Panc1 (cell line): Measurements from ENCODE around the gene SLC22A23. TPM values are rescaled to one million over a fixed set of nuclear protein-coding genes. Genes with fewer than 3 reads are reported as not detected.

Experiments
- ATAC-seq: fragments of 200-7000 bp; cut with Tn5 transposase; 2 replicates; pipeline ENCODE4 v1.9.1; 2020; ENCODE audit warnings: mild to moderate bottlenecking, moderate library complexity
- BruUV-seq: library from RNA; stranded (reverse); fragments of 400-500 nt; replicated peaks from 2 replicates; lab custom pipeline; 2021; lab: Mats Ljungman, UMichigan
- CTCF ChIA-PET: fragments of 300-600 bp; sonication (Branson Sonifier 250); formaldehyde crosslinking; loops from one replicate; lab custom pipeline; 2022; ENCODE audit warnings: antibody characterized with exemption; lab: Charles Lee
- POLR2A ChIA-PET: fragments of 300-600 bp; sonication (Branson Sonifier 250); formaldehyde crosslinking; loops from one replicate; lab custom pipeline; 2022; ENCODE audit warnings: antibody characterized with exemption; lab: Charles Lee
- DNase-seq: peaks from one replicate; pipeline ENCODE4 v3.0.0-alpha.2; 2010; ENCODE audit warnings: low read depth, low spot score
- H3K27ac ChIP-seq: 2 replicates; pipeline ENCODE4 v1.5.1; 2011; ENCODE audit warnings: mild to moderate bottlenecking, low read length, inconsistent platforms
- H3K27me3 ChIP-seq: fragments of 200-500 bp; sonication (Bioruptor generic); 2 replicates; pipeline ENCODE4 v1.6.0; 2014; ENCODE audit warnings: low read length, inconsistent platforms; ENCODE audit not compliant: control insufficient read depth, insufficient read depth
- H3K36me3 ChIP-seq: fragments of 200-500 bp; sonication (Bioruptor generic); 2 replicates; pipeline ENCODE4 v1.5.1; 2014; ENCODE audit warnings: inconsistent platforms, mild to moderate bottlenecking, low read length, moderate library complexity; ENCODE audit not compliant: control insufficient read depth, insufficient read depth
- H3K4me1 ChIP-seq: 2 replicates; pipeline ENCODE4 v1.5.1; 2011; ENCODE audit warnings: inconsistent platforms, mild to moderate bottlenecking, low read length, moderate library complexity; ENCODE audit not compliant: control insufficient read depth, insufficient read depth
- H3K4me3 ChIP-seq, 2 experiments: 2 replicates each; pipeline ENCODE4 v1.5.1; 2011 to 2012; ENCODE audit warnings: low read depth in 2 of 2, low read length in 2 of 2, mild to moderate bottlenecking in 2 of 2, inconsistent platforms in 1 of 2, moderate library complexity in 1 of 2
- H3K9me3 ChIP-seq: fragments of 200-500 bp; sonication (Bioruptor generic); 2 replicates; pipeline ENCODE4 v1.5.1; 2014; ENCODE audit warnings: low read depth, mild to moderate bottlenecking, inconsistent platforms, low read length, moderate library complexity; ENCODE audit not compliant: control insufficient read depth, insufficient read depth
- CTCF ChIP-seq: fragments of 450-650 bp; IDR thresholded peaks from 2 replicates; pipeline ENCODE4 v1.5.1; 2017; ENCODE audit warnings: mild to moderate bottlenecking
- POLR2AphosphoS5 ChIP-seq: IDR thresholded peaks from 2 replicates; pipeline ENCODE4 v1.6.1; 2012; ENCODE audit warnings: mild to moderate bottlenecking, low read depth, low read length, moderate library complexity
- REST ChIP-seq, 2 experiments: IDR thresholded peaks; 2 replicates each; pipeline ENCODE4 v1.6.1; 2011 to 2012; ENCODE audit warnings: low read depth in 2 of 2, control low read depth in 1 of 2, low read length in 1 of 2, mild to moderate bottlenecking in 1 of 2, moderate library complexity in 1 of 2; ENCODE audit not compliant: insufficient read depth in 1 of 2
- SIN3A ChIP-seq: IDR thresholded peaks from 2 replicates; pipeline ENCODE4 v1.6.1; 2012; ENCODE audit warnings: low read depth, mild to moderate bottlenecking, low read length, moderate library complexity, borderline replicate concordance; ENCODE audit not compliant: insufficient read depth
- TCF7L2 ChIP-seq: IDR thresholded peaks from 2 replicates; pipeline ENCODE4 v1.6.1; 2011; ENCODE audit warnings: mild to moderate bottlenecking, low read depth, low read length, inconsistent platforms
- in situ Hi-C: cut with HindIII; loops from 2 replicates; pipeline ENCODE4 v1.10.0; 2016; ENCODE audit warnings: low sequenced_read_pairs, low pct_unique_long_range_greater_than_20kb
- intact Hi-C: fragments of 100-400 bp; cut with micrococcal nuclease; formaldehyde crosslinking; loops from one replicate; pipeline ENCODE4 v1.10.0; 2022; ENCODE audit not compliant: unreplicated experiment
- total RNA-seq: library from RNA; stranded (reverse); gene quantifications from one replicate; pipeline ENCODE4 v1.2.1, GENCODE V29; 2021; ENCODE audit not compliant: unreplicated experiment

SLC22A23 gene
- total RNA-seq, 1 experiment from 2014 or later: 4.5 TPM

- DNase-seq (no peak), ATAC-seq (no peak)
- Histone ChIP-seq H3K36me3 (no peaks in the 10 kb centered on the region), H3K9me3 (no peaks in the 10 kb centered on the region), H3K4me1 (no peaks in the 10 kb centered on the region), H3K27ac (no peak overlapping the region), H3K27me3 (no peaks in the 10 kb centered on the region), H3K4me3 (no peak overlapping the region)
- intact Hi-C loops (no loop called here), in situ Hi-C loops (no loop called here)
- TF ChIP-seq REST (IDR thresholded peaks at IDR 0.05; ENCODE audit: insufficient read depth in 1 of 2, low read depth in 2 of 2, low read length in 1 of 2) (no peak), SIN3A (no peak), TCF7L2 (no peak), POLR2AphosphoS5 (no peak), CTCF (no peak)
- no TSS peak for BruUV-seq
- CTCF ChIA-PET: no interaction called here
- POLR2A ChIA-PET: no interaction called here
These were observed 168.7 kb downstream of the SLC22A23 start for GRCh38 chr6:3287976-3288707.

GRCh38 chr6:3287308-3287707 is 169.5 kb downstream of the SLC22A23 start:
- CTCF ChIA-PET: no interaction called here
- no peak for TF ChIP-seq POLR2AphosphoS5
- no peak for TF ChIP-seq CTCF
- no peak for TF ChIP-seq REST (IDR thresholded peaks at IDR 0.05; ENCODE audit: insufficient read depth in 1 of 2, low read depth in 2 of 2, low read length in 1 of 2)
- no peak for TF ChIP-seq SIN3A
- no peak for TF ChIP-seq TCF7L2
- in situ Hi-C loops: no loop called here
- no peak overlapping the region for H3K4me3 ChIP-seq
- ATAC-seq: no peak
- no peaks in the 10 kb centered on the region for H3K4me1 ChIP-seq
- H3K27ac ChIP-seq: no peak overlapping the region
- no peak for DNase-seq
- H3K9me3 ChIP-seq: no peaks in the 10 kb centered on the region
- no peaks in the 10 kb centered on the region for H3K36me3 ChIP-seq
- POLR2A ChIA-PET: no interaction called here
- BruUV-seq: no TSS peak
- H3K27me3 ChIP-seq: no peaks in the 10 kb centered on the region
- intact Hi-C loops: no loop called here
